ENCODE measurements around the gene MLLT3. TPM values are rescaled to one million over a fixed set of nuclear protein-coding genes. Genes with fewer than 3 reads are reported as not detected.

MLLT3 gene
- total RNA-seq, 1 donor from 2014 or later: 39.1 TPM

DNA sequence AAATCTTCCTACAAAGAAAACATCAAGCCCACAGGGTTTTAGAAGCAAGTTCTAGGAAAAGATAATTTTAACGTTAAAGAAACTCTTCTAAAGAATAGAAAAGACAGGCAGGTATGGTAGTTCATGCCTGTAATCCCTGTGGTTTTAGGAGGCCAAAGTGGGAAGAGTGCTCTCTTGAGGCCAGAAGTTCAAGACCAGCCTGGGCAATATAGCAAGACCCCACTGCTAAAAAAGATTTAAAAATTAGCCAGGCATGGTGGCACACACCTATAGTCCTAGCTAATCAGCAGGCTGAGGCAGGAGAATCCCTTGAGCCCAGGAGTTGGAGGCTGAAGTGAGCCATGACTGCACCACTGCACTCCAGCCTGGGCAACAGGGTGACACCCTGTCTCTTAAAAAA is 193.3 kb downstream of the MLLT3 start:
- Histone ChIP-seq H3F3A (ENCODE audit: low read depth) (no peaks in the 10 kb centered on the region), H3K4me2 (no peak overlapping the region), H3K27me3 (no peaks in the 10 kb centered on the region), H3K4me1 (no peaks in the 10 kb centered on the region), H3K36me3 (no peaks in the 10 kb centered on the region), H3K9me3 (ENCODE audit: low read depth) (no peaks in the 10 kb centered on the region), H4K20me1 (ENCODE audit: low read depth) (no peaks in the 10 kb centered on the region), H3K27ac (no peak overlapping the region), H3K4me3 (no peak overlapping the region), H3K9ac (no peak overlapping the region), H2AFZ (replicated peaks) (no peak overlapping the region), H3K79me2 (ENCODE audit: low read depth) (no peaks in the 10 kb centered on the region)
- DNase-seq (ENCODE audit: low spot score): no peak
- peaks cover 2% of the 10 kb centered on the region for H3K36me3 Mint-ChIP-seq
- H3K4me3 Mint-ChIP-seq: no peak overlapping the region
- TF ChIP-seq EZH2phosphoT487 (IDR thresholded peaks at IDR 0.05) (no peak), EZH2 (IDR thresholded peaks at IDR 0.05) (no peak)
- TF ChIP-seq, protein P1, sequence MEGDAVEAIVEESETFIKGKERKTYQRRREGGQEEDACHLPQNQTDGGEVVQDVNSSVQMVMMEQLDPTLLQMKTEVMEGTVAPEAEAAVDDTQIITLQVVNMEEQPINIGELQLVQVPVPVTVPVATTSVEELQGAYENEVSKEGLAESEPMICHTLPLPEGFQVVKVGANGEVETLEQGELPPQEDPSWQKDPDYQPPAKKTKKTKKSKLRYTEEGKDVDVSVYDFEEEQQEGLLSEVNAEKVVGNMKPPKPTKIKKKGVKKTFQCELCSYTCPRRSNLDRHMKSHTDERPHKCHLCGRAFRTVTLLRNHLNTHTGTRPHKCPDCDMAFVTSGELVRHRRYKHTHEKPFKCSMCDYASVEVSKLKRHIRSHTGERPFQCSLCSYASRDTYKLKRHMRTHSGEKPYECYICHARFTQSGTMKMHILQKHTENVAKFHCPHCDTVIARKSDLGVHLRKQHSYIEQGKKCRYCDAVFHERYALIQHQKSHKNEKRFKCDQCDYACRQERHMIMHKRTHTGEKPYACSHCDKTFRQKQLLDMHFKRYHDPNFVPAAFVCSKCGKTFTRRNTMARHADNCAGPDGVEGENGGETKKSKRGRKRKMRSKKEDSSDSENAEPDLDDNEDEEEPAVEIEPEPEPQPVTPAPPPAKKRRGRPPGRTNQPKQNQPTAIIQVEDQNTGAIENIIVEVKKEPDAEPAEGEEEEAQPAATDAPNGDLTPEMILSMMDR (IDR thresholded peaks at IDR 0.05): no peak
- H3K27me3 Mint-ChIP-seq (ENCODE audit: insufficient read depth, low read depth): no peaks in the 10 kb centered on the region
- no peak overlapping the region for H3K27ac Mint-ChIP-seq
- H3K4me1 Mint-ChIP-seq: no peaks in the 10 kb centered on the region
- no peaks in the 10 kb centered on the region for H3K9me3 Mint-ChIP-seq

DNA sequence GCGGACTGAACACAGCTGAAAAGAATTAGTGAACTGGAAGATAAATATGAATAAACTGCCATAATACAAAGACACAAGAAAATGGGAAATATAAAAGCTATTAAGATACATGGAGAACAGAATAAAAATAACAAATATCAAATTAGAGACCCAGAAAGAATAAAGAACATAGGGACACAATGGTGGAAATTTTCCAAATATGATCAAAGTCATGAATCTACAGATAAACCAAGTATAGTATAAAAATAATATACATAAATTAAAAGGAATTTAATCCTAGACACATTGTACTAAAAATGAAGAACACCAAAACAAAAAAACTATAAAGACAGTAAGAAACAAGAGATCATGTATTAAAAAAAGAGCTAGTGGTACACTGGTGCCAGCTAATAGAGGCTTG is 194.9 kb downstream of the MLLT3 start:
- Histone ChIP-seq H3K9ac (no peak overlapping the region), H3F3A (ENCODE audit: low read depth) (no peaks in the 10 kb centered on the region), H3K4me2 (no peak overlapping the region), H3K27me3 (no peaks in the 10 kb centered on the region), H3K36me3 (no peaks in the 10 kb centered on the region), H2AFZ (replicated peaks) (no peak overlapping the region), H3K4me1 (no peaks in the 10 kb centered on the region), H4K20me1 (ENCODE audit: low read depth) (no peaks in the 10 kb centered on the region), H3K27ac (no peak overlapping the region), H3K4me3 (no peak overlapping the region), H3K9me3 (ENCODE audit: low read depth) (no peaks in the 10 kb centered on the region), H3K79me2 (ENCODE audit: low read depth) (no peaks in the 10 kb centered on the region)
- H3K9me3 Mint-ChIP-seq: no peaks in the 10 kb centered on the region
- TF ChIP-seq EZH2phosphoT487 (IDR thresholded peaks at IDR 0.05): no peak
- TF ChIP-seq, protein P1 (IDR thresholded peaks at IDR 0.05): no peak
- no peak for TF ChIP-seq EZH2 (IDR thresholded peaks at IDR 0.05)
- no peaks in the 10 kb centered on the region for H3K36me3 Mint-ChIP-seq
- no peaks in the 10 kb centered on the region for H3K27me3 Mint-ChIP-seq (ENCODE audit: insufficient read depth, low read depth)
- DNase-seq (ENCODE audit: low spot score): no peak
- no peak overlapping the region for H3K4me3 Mint-ChIP-seq
- no peaks in the 10 kb centered on the region for H3K4me1 Mint-ChIP-seq
- no peak overlapping the region for H3K27ac Mint-ChIP-seq

DNA sequence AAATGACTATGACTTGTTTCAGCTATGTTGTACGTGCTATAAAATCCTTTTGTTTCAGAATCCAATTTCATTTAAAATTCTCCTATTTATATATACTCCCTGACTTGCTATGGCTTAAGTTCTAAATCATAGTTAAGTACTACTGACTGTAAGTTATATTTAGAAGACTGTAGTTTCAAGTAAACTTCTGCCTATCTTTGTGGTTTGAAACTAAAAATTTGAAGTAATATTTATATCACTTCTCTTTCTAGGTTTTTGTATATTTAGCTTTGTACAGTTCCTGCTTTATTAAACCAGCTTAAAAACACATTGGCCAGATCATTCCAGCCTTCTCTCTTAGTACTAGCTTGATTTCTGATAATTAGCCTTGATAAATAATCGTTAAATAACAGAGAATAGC is 196.3 kb downstream of the MLLT3 start:
- Mint-ChIP-seq H3K36me3 (no peaks in the 10 kb centered on the region), H3K27me3 (ENCODE audit: insufficient read depth, low read depth) (no peaks in the 10 kb centered on the region), H3K4me3 (no peak overlapping the region), H3K27ac (no peak overlapping the region), H3K4me1 (no peaks in the 10 kb centered on the region), H3K9me3 (no peaks in the 10 kb centered on the region)
- Histone ChIP-seq H3K9ac (no peak overlapping the region), H3K9me3 (ENCODE audit: low read depth) (no peaks in the 10 kb centered on the region), H3K79me2 (ENCODE audit: low read depth) (no peaks in the 10 kb centered on the region), H3K27ac (no peak overlapping the region), H3K4me2 (no peak overlapping the region), H3K27me3 (no peaks in the 10 kb centered on the region), H3K4me3 (no peak overlapping the region), H3F3A (ENCODE audit: low read depth) (no peaks in the 10 kb centered on the region), H2AFZ (replicated peaks) (no peak overlapping the region), H3K4me1 (no peaks in the 10 kb centered on the region), H3K36me3 (no peaks in the 10 kb centered on the region), H4K20me1 (ENCODE audit: low read depth) (no peaks in the 10 kb centered on the region)
- no peak for DNase-seq (ENCODE audit: low spot score)
- TF ChIP-seq, protein P1 (IDR thresholded peaks at IDR 0.05): no peak
- TF ChIP-seq EZH2phosphoT487 (IDR thresholded peaks at IDR 0.05) (no peak), EZH2 (IDR thresholded peaks at IDR 0.05) (no peak)
